GM15510 (cell line): ENCODE results near the gene TSR3.
A peak's percentile ranks its signal among the peaks of the same experiment; 100 is the strongest.

Experiments used
- POLR2A ChIP-seq: IDR thresholded peaks from 3 replicates; pipeline ENCODE4 v1.6.1; 2011; ENCODE audit warnings: borderline replicate concordance; ENCODE audit not compliant: insufficient read length; ENCODE audit errors: extremely low read depth

The TSR3 gene

DNA sequence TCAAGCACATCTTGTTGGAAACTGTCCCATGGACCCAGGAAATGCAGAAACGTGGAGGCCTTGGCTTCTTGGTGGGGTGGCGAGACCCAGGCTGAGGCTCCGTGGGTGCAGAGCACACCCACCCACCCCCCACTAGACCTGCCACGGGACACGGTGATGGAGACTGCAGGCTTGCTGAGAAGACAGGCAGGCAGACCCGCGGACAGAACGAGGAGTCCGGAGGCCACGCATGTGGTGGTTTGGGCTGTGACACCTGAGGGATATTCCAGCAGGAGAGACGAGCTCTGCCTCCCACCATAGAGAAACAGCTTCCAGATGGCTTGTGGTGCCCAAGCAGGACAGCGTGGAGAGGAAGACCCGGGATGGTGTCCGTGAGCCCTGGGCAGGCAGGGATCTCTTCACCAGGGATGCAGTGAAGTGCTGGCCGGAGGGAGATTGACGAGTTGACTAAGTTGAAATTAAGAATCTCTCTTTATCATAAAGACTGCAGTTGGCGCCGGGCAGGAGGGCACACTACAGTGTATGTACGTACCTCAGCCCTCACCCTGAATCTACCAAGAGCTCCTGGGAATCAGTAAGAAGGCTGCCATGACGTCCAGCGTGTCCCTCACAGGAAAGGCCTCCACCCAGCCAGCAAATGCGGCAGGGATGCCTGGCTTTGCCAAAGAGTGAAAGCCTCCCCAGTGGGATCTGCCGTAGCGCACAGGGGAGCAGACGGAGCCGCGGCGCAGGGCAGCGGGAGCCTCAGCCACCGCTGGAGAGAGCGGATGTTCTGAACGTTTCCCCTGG, 34.0 kb downstream of the TSR3 start:
- TF ChIP-seq POLR2A, result no peak

DNA sequence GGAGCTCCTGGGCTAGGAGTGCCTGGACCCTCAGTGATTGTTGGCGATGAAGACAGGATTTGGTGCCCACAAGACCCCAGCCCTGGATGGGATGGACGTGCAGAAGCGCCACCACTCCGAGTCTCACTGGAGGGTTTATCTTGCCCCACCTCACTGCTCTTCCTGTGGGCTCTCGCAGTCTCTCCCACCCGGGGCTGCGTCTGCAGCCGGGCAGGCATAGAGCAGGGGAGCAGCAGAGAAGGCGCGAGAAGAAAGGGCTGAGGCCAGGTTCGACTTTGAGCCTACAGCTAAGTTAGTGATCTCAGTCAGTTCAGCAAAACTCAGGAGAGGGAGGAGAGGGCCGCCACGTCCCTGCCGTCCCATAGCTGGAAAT, 35.7 kb downstream of the TSR3 start:
- TF ChIP-seq POLR2A, result no peak

DNA sequence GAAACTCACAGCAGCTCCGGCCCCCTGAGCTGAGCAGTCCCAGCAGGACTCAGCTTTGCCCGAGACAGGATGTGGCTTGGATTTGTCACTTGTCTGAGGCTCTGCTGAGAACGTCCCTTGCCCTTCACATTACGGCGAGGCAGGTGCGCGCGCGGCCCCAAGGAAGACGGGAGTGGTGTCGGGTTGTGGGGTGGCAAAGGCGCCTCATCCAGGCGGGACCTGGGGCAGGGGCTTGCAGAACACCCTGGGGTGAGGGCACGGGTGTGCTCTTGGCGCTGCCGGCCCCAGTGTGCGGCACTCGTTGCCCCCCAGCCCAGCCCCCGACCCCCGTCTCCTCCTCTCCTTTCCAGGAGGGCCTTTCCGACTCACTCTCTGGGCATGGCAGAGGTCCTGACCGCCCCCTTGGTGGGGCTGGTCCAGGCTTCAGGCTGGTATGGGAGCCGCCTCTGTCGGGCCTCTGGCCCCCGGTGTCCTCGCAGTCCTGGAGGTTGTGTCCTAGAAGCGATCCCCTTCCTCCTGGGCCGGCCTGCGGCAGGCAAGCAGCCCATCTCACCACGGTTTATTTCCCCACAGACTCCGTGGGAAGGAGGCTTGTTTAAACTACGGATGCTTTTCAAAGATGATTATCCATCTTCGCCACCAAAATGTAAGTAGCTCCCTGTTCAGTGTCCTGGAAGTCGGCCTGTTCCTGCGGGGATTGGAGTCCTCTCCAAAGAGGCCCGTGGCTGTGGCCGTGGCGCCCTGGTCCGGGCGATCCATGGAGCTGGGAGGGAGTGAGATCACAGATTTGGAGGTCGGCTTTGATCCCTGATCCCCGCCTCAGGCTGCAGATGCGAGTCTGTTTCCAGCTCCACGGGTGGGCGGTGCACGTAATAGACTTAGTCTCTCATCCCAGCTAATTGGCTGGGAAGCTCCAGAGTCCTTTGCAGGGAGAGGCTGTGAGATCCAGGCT, 36.3 kb downstream of the TSR3 start:
- TF ChIP-seq POLR2A, result no peak

DNA sequence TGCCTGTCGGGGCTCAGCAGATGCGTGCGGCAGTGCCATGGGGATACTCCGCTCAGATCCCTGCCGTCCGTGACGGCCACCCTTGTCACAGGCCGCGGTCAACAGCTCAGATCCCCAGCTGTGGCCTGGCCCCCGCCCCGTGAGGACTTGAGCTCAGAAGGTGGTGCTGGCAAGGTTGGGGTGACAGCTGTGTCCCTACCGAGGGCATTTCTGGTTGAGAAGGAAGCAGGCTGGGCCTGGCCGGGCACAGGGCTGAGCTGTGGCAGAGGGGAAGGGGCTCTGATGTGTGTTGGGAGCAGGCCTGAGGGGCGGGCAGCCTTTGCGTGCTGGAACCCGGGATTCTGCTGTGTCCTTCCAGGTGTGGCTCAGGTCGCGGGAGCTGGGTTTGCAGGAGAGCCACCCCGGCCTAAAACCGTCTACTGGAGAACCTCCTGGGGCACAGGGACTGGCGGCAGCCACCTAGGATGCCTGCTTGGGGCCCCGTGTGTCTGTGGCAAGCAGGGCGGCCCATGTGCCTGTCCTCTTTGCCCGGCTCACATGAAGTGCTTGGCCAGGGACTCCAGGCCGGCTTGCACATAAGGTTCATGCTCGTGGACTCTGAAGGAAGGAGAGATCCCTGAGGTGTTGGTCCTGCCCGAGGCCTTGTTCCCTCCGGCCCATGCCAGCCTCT, 37.1 kb downstream of the TSR3 start:
- TF ChIP-seq POLR2A, result no peak

DNA sequence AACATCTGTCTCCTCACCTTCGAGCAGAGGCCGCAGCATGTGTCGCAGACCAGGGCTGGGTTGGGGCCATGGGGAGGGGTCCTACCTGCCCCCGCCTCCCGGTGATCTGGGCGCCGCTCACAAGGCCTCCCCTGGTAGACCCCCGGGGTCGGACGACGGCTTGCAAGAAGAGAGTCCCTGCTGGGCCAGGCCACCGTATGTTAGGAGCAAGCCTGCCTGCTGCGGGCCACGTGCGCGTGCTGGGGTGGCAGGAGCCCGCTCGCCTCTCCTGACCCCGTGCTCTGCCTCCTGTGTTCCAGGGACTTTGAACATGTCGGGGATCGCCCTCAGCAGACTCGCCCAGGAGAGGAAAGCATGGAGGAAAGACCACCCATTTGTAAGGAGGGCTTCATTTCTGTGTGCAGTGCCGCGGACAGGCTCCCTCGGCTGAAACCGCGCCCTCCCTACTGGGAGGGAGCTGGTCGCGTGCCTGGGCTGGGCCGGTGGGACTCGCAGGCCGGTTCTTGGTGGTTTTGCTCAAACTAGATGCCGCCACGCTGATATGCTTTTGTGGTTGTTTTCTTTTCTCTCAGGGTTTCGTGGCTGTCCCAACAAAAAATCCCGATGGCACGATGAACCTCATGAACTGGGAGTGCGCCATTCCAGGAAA, 37.8 kb downstream of the TSR3 start:
- no peak for TF ChIP-seq POLR2A

DNA sequence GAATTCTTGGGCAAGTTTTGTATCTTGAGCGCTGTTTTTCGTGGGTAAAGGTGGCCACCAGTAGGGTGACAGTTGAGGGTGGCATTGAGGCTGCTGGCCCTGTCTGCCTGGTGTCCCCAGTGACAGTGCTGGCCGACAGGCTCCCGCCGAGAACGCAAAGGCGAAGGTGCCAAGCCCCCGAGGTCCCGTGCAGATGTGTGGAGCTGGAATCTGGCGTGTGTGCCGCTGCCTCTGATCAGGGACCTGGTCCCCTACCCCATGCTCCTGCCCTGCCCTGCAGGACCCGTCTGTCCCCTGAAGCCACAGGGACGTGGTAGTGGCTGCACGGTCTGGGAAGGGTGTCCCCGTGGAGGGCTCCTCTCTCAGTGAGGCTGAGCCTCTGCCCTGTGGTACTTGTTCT, 38.8 kb downstream of the TSR3 start:
- TF ChIP-seq POLR2A, result no peak

DNA sequence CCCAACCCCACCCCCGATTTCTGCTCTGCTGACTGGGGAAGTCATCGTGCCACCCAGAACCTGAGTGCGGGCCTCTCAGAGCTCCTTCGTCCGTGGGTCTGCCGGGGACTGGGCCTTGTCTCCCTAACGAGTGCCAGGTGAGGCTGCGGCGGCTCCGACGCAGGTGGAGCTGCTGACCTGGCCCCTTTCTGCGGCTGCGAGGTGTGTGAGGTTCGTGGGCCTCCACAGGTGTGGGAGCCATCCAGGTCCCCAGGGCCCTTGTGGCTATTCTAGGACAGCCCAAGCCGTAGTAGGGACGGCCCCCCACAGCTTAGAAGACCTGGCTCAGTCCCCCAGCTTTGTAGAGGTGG, 39.2 kb downstream of the TSR3 start:
- no peak for TF ChIP-seq POLR2A

DNA sequence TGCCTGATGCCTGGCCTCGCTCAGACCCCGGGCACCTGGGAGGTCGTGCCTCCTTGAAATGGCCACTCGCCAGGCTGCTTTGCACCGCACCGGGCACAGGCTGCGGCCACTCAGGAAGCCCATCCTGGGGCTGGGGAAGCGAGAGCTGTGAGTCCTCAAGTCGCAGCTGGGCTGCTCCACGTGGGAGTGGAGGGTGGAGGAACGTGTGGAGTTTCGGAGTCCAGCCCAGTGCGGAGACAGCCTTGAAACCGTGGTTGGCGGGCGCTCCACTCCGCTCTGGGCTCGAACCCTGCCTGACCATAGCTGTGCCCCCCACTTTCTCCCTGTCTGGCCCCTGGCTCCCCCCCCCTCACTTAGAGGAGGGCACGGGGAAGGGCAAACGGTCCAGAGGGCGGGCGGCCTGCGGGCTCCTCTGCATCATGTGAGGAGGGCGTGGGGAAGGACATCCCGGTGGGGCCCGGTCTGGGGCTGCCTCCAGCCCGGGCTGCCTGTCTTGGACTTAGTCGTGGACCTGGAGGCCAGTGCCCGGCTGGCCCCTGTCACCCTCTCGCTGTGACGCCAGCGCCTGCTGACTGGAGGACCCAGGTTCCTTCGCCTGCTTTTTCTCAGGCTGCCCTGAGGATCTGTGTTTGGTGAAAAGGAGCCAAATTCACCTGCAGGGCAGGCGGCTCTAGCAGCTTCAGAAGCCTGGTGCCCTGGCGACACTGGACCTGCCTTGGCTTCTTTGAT, 39.8 kb downstream of the TSR3 start:
- no peak for TF ChIP-seq POLR2A

DNA sequence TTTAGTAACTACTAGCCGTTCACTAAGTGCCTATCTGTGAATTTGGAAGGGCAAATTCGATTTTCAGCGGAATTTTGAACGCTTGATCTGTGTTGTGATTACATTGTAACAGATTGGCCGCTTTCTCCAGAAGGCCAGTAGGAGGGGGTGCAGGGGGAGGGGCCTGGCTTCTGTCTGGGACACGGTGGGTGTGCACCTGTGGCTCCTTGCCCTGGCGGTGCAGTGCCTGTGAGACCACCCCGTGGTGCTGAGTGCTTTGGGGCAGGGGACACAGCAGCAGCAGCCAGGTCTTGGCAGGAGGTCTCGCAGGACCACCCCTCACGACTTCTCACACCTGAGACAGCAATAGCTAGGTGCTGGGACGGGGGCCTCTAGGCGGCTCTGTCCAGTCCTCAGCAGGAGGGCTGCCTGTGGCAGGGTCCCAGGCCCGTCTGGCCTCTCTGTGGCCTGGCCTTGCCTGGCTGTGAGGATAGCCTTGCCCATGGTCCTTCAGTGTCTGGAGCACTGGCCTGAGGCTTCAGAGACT, 40.4 kb downstream of the TSR3 start:
- no peak for TF ChIP-seq POLR2A

DNA sequence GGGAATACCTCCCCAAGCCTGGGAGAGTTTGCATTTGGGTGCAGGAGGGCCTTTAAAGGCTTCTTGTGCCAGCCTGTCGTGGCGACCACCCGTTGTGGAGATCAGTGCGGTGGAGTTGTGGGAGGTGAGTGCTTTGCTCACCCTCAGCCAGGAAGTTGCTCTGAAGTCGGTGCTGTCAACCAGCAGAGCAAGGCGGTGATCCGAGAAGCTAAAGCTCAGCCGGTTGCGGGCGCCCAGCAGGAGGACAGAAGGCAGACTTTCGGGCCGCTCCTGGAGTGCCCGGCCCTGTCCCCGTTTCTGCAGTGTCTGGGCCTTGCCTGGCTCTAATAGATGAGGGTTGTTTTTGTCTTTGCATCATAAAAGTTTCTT, 40.9 kb downstream of the TSR3 start:
- no peak for TF ChIP-seq POLR2A

DNA sequence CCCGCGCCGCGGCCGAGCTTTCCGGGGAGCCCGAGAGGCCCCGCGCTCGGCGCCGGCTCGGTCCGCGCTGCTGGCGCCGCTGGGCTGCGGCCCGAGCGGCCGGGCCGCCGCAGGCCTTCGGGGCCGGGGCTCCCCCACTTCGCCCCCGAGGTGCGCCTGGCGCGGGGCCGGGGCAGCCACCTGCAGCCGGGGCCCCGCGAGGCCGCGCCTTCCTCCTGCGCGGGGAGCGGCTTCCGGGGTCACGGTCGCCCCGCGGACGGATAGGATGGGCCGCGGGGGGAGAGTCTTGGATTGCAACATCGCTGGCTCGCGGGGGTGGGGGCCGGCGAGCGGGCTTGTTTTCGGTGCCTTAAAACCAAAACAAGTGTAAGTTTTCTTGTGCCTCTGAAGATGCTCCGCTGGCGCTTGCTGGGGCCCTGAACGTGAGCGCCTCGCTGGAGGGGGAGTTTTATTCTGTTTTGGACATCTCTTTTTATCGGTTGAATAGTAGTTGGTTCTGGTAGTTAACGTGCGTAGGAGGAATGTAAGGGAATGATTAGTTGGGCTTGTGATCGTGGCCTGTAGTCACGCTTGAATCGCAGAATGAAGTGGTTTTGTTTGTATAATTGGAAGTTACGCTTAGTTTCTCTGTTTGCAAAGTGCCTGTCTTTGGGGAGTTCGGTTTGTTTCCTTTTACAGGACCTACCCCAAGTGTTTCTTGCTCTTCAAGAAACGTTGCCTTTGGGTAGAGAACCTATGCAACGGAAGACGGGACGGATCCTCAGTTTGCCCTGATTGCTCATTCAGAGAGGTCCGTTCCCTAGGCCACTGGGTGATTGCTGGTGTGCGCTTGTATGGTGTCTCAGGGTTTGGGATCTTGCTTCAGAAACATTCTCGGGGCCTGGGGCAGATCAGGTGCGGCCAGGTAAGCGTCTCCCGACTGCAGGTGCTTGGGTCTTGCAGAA, 41.5 kb downstream of the TSR3 start:
- no peak for TF ChIP-seq POLR2A

DNA sequence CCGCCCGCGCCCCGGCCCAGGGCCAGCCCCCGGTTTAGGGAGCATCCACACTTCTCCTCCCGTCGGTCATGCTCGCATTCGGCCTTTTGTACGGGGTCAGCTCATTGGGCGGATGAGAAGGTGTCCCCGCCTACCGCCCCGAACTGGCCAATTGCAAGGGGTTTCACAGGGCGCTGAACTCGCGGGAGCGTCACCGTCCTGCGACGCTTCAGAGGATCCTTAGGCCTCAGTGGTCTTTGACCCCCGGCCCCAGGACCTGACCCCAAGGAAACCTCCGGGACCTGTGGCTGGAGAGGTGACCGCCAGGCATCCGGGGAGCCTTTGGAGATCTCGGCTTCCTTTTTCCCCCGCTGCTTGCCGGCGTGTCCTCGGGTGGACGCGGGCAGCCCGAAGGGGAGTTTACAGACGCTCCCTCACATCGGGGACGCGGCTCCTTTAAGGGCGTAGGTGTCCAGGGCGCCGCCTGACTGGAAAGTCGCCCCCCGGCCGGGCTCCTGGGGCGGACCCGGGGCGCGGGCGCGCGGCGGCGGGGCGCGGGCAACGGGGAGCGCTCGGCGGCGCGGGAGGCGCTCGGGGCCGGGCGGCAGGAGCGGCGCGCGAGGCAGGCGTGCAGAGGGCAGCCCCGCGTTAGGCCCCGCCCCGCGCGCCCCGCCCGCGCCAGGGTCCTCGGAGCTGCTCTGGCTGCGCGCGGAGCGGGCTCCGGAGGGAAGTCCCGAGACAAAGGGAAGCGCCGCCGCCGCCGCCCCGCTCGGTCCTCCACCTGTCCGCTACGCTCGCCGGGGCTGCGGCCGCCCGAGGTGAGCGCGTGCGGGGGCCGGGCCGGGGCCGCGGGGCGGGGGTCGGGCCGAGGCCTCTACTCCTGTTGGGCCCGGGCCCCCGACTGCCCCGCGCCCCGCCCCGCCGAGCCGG, 42.4 kb downstream of the TSR3 start, which contains the start of gene UBE2I:
Gene UBE2I (plus strand): TSS at position 660 of the 909 bp plus-strand sequence. CDS start 4,395 bp downstream, outside the sequence.
- TF ChIP-seq POLR2A, result peak; percentile 80
